Right forelimb (tissue), 1 donor: ENCODE measurements around the gene AGER.
"Not testable (repeated sequence)": the region's sequence is repeated elsewhere in the genome, so short reads cannot be mapped to it uniquely, and the experiment has no call there.

Experiments
- DNase-seq: peaks from one replicate; pipeline ENCODE4 v3.0.0-alpha.2; 2018

The AGER gene

DNA sequence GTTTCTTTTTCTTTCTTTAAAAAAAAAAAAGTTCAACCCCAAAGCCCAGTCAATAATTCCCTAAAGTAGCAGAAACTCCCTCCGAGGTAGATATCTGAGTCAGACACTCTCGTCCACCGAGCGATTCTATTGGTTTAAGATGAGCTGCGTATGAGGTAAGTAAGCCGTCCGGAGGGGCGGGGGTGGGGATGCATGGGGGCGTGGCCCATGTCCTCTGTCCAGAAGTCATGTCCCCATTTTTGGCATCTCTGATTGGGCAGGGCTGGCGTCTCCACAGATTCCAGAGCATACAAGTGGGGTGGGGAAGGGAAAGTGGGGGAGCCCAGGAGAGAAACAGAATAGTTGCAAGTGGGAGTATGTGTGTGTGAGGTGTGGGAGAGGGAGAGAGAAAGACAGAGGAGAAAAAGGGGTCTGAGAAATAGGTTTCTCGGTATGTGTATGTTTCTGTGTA is 1.7 kb upstream of the AGER start:
- not testable (repeated sequence) for DNase-seq

DNA sequence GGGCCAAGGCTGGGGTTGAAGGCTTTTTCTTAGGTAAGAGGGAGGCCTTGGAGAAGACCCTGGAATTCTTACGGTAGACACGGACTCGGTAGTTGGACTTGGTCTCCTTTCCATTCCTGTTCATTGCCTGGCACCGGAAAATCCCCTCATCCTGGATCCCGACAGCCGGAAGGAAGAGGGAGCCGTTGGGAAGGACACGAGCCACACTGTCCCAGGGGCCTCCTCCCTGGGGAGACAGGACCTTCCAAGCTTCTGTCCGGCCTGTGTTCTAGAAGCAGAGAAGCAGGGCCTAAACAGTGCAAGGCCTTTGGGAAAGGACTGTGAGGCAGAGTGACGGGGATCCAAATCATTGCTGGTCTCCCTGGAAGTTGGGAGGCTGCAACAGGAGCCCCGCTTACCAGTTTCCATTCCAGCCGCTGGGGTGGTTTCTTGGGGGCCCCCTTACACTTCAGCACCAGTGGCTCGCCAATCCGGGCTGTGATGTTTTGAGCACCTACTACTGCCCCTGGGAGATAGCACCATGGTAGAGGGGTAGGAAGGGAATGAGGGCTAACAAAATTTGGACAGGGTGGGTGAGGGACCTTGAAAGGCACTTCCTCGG is 470 bp downstream of the AGER start:
- no peak for DNase-seq

GRCh38 chr6:32183030-32183429 is 1.0 kb downstream of the AGER start:
- DNase-seq: no peak

DNA sequence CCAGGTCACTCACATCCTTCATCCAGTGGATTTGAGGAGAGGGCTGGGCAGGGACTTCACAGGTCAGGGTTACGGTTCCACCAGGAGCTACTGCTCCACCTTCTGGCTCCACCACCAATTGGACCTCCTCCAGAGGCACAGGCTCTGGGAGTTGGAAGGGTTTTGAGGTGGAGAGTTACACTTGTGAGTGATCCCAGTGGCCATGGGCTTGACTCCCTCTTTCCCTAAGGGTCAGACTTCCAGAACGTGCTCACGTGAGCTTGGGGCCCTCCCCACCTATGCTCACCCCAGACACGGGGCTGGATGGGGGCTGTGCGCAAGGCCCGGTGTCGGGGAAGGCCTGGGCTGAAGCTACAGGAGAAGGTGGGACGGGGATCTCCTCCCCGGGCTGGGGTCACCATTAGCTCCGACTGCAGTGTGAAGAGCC is 1.5 kb downstream of the AGER start:
- DNase-seq: no peak

DNA sequence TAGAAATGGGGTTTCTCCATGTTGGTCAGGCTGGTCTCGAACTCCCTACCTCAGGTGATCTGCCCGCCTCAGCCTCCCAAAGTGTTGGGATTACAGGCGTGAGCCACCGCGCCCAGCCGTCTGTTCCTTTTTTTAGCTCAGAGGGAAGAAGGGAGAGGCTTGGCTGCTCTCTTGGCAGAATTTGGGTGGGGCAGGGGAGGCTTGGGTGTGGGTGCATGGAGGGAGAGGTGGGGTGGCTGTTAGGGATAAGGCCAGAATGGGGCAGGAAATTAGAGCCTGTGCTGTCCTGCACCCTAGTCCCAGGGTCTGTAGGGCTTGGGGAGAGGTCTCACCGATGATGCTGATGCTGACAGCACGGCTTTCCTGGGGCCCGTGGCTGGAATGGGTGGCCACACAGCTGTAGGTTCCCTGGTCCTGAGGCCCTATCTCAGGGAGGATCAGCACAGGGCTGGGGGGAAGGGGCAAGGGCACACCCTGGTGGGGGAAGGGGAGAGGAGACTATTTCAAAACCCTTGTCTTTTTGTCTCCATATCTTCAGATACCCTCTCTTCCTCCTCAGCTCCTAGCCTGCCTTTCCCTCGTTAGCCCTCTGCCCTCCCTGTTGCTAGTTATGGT is 2.0 kb downstream of the AGER start:
- DNase-seq: no peak

DNA sequence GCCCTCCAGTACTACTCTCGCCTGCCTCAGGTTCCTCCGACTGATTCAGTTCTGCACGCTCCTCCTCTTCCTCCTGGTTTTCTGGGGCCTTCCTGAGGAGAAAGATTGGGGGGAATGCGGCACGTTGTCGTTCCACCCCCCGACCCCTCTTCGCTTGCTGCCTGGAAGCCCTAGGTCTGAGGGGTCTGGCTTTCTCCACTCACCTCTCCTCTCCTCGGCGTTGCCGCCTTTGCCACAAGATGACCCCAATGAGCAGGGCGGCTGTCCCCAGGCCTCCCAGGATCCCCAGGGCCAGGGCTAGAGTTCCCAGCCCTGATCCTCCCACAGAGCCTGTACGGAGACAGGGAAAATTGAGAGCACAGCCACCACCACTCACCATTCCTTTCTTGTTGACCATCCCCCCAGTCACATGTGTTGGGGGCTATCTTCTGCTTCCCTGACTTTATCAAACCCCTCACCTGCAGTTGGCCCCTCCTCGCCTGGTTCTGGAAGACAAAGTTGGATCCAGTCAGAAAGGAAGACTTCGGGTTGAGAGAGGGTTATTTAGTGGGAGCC is 2.8 kb downstream of the AGER start:
- DNase-seq: no peak

DNA sequence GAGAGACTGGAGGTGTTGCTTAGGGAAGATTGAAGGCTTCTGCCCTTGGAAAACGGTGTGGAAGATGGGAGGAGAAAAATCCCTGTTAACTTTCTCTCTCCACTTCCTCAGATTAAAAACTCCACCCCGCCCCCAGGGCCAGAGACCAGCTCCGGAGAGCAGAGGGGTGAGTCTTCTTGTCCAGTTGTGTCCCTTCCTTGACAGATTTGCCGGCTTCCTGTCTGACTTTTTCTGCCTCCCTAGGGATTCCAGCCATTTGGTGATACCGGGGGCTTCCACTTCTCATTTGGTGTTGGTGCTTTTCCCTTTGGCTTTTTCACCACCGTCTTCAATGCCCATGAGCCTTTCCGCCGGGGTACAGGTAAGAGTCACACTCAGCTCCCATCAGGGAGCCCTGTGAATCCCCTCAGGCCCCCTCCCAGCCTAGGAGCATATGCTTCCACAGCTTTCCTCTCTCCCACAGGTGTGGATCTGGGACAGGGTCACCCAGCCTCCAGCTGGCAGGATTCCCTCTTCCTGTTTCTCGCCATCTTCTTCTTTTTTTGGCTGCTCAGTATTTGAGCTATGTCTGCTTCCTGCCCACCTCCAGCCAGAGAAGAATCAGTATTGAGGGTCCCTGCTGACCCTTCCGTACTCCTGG is 4.2 kb downstream of the AGER start:
- no peak for DNase-seq

DNA sequence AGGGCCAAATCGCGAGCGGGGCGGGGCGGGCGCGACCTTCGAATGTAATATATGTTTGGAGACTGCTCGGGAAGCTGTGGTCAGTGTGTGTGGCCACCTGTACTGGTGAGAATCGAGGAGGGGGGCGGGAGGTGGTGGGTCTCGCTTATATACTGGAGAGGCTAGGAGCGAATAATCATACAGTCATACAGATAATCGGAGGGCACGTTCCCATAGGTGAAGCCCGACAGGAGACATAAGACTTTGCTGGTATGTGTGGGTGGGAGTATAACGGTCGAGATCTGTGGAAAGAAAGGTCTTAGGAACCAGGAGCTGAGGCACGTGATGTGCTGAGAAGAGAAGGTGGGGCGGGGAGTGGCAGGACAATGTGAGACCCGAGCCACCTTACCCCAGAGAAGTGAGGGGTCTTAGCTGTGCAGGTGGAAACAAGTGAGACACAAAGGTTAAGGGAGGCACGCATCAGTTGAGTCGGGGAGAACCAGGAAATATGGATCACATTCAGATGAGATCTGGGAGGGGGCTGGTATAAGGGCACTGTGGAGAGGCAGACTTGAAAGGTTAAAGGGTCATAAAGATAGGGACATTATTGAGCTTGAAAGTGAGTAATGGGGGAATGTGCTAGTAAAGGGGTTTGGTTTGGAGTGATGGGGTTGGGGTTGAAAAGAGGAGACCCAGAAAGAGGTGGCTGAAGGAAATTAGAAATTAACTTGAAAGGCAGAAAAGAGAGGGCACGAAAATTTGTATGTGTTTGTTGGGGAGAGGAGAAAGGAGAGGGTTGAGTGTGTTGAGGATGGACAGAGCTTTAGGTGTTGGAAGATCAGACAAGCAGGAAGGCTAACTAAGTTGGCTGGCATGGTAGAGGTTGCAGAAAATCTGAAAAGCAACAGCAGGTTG is 5.3 kb downstream of the AGER start:
- no peak for DNase-seq

GRCh38 chr6:32177788-32178546 is 6.1 kb downstream of the AGER start, which contains the start of gene RNF5:
TSS of gene RNF5 (plus strand) at chr6:32178405. CDS start at chr6:32178512, 107 bp downstream.
- peak; percentile 96 for DNase-seq

GRCh38 chr6:32177183-32177787 is 6.8 kb downstream of the AGER start:
- no peak for DNase-seq

GRCh38 chr6:32176476-32177182 is 7.4 kb downstream of the AGER start:
- no peak for DNase-seq

- DNase-seq: peak; percentile 98
Observed at GRCh38 chr6:32175711-32176475, 8.2 kb downstream of the AGER start, which contains the start of gene AGPAT1. TSS of gene AGPAT1 (minus strand) at chr6:32176084. CDS start at chr6:32171496, 4,588 bp downstream.

DNA sequence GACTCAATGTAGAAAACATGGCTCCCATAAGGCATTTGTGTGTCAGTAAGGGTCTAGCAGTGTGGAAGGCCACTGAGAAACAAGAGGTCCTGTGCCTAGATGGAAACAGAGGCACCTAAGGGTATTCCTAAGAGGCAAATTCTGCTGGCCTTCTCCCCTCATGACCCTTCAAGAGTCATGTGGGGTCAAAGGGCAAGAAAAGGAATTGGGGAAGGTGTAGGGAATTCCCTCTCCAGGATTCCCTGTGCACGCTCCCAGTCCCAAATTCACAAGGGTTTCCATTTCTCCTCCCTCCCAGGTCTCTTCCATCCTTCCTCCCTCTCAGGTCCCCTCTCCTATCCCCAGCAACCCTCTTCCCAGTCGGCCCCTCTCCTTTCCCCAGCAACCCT is 8.7 kb downstream of the AGER start:
- DNase-seq: no peak

DNA sequence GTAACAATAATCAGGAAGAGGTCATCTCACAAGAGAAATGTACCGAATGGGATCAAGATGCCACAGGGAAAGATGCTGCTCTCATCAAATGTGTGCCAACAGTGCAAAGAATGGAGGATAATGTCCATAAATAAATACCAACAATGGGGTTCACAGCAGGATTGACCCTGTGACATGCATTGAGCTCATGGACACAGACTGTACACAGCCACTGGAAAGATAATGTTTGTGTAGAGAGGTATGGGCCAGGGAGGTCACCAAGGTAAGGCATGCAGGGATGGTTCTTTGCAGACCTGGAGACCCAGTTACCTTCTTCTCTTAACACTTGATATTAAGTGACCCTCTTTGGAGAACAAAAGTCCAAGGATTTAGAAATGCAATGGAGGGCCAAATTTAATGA is 9.6 kb downstream of the AGER start:
- DNase-seq: no peak

GRCh38 chr6:32173051-32173727 is 10.9 kb downstream of the AGER start:
- no peak for DNase-seq

DNA sequence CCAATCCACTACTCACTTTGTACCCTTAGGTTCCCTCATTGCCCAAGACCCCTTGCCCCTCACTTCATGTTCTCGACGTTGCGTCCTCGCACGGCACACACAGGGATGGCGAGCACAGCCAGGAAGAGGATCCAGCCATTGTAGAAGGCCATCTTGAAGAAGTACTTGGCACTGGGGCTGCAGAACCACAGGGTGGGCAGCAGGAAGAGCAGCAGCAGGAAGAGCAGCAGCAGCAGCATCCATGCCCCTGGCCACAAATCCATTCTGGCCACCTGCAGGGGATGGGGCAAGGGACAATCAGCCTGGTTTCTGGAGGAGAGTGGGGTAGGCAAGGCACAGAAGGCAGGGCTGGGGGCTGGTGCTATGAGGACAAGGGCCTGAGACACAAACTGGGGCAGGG is 12.8 kb downstream of the AGER start:
- no peak for DNase-seq

GRCh38 chr6:32170294-32170693 is 13.8 kb downstream of the AGER start:
- no peak for DNase-seq

GRCh38 chr6:32168807-32169591 is 15.1 kb downstream of the AGER start:
- no peak for DNase-seq

- no peak for DNase-seq
Observed at GRCh38 chr6:32168350-32168749, 15.7 kb downstream of the AGER start.
